Measurements from ENCODE around the gene TRABD2A.

DNA sequence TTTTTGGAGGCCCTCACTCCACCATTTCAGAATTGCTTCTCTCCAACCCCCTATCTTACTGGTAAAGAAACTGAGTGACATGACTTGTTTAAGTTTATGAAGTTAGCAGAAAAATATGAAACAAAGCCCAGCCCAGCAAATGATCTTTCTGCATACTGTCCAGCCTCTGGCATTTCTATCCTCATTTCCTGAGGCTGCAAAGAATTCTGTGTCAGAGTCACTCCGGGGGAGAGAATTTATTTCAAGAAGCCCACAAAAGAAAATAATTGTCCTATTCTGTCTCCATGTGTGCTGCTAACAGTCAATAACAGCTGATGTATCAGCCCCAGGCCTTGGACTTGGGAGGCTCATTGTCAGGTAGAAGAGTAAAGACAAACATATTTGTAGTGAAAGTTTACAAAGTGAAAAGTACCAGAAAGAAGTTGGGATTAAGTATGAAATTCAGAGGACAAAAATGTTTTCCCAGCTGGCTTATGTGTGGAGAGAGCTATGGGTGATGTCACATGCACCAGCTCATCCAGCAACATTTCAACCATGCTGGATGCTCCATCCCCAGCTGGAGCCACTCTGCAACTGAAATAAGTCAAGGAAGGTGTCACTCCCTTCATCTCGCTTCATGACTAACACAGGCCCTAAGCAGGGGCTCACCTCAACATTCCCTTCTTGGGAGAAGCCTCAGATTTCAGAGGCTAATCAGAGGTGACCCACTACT is 42.3 kb downstream of the TRABD2A start:
- TF ChIP-seq, protein P1, sequence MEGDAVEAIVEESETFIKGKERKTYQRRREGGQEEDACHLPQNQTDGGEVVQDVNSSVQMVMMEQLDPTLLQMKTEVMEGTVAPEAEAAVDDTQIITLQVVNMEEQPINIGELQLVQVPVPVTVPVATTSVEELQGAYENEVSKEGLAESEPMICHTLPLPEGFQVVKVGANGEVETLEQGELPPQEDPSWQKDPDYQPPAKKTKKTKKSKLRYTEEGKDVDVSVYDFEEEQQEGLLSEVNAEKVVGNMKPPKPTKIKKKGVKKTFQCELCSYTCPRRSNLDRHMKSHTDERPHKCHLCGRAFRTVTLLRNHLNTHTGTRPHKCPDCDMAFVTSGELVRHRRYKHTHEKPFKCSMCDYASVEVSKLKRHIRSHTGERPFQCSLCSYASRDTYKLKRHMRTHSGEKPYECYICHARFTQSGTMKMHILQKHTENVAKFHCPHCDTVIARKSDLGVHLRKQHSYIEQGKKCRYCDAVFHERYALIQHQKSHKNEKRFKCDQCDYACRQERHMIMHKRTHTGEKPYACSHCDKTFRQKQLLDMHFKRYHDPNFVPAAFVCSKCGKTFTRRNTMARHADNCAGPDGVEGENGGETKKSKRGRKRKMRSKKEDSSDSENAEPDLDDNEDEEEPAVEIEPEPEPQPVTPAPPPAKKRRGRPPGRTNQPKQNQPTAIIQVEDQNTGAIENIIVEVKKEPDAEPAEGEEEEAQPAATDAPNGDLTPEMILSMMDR (IDR thresholded peaks at IDR 0.05; ENCODE audit: borderline replicate concordance, extremely low read depth, low read length, poor library complexity, severe bottlenecking): no peak
- TF ChIP-seq EZH2 (IDR thresholded peaks at IDR 0.05; ENCODE audit: borderline replicate concordance, low read depth, low read length, severe bottlenecking): no peak

Data from DND-41 (cell line).